Mammary epithelial cell (primary cell): ENCODE data around the gene PDE9A.

Source experiments
- EZH2 ChIP-seq: IDR thresholded peaks from 2 replicates; pipeline ENCODE4 v1.6.1; 2012; ENCODE audit warnings: low read length, inconsistent platforms, borderline replicate concordance
- TF ChIP-seq, protein P1 (sequence below), 2 donors: IDR thresholded peaks in 1 of 2; conservative IDR thresholded peaks in 1 of 2; 2 replicates each; pipeline ENCODE4 v1.5.1; 2011 to 2012; ENCODE audit warnings: inconsistent platforms in 2 of 2, low read length in 2 of 2, mild to moderate bottlenecking in 2 of 2, control low read depth in 1 of 2, low read depth in 1 of 2; ENCODE audit not compliant: insufficient read depth in 1 of 2; ENCODE audit errors: extremely low read depth in 1 of 2

DNA sequence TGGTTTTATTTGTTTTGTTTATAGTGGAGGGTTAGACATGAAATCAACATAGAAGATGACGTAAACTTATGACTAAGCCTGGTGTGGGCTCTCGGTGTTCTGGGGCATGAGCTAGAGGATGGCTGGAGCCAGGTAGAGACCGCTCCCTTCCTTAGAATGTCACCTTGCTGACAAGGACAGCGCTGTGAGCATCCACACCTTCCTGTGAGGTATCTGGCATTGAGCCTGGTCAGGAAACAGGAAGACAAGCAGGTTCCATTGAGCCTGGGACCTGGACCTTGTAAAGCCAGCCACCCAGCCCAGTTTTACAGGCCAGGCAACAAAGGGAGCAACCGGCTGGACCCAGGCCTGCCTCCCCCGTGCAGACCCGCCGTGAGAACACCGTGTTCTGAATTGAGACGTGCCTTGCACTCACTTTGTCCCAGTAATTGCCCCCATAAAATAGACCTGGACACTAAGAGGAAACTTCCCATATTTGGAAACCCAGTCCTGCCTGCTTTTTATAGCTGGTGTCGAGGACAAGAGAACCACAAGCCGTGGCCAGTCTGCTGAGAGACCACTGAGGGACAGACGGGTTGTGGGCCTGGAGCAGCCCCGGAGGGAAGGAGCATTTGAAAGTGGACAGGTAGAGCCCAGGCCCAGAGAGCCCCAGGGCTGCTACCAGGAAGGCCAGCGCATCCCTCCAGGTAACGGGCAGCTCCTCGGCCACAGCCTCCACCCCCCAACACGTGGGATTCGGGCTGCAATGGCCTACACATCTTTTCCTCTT lies 78.0 kb downstream of the PDE9A start:
- no peak for TF ChIP-seq EZH2
- TF ChIP-seq, protein P1, sequence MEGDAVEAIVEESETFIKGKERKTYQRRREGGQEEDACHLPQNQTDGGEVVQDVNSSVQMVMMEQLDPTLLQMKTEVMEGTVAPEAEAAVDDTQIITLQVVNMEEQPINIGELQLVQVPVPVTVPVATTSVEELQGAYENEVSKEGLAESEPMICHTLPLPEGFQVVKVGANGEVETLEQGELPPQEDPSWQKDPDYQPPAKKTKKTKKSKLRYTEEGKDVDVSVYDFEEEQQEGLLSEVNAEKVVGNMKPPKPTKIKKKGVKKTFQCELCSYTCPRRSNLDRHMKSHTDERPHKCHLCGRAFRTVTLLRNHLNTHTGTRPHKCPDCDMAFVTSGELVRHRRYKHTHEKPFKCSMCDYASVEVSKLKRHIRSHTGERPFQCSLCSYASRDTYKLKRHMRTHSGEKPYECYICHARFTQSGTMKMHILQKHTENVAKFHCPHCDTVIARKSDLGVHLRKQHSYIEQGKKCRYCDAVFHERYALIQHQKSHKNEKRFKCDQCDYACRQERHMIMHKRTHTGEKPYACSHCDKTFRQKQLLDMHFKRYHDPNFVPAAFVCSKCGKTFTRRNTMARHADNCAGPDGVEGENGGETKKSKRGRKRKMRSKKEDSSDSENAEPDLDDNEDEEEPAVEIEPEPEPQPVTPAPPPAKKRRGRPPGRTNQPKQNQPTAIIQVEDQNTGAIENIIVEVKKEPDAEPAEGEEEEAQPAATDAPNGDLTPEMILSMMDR (conservative IDR thresholded peaks at IDR 0.05 in 1 of 2, IDR thresholded peaks at IDR 0.05 in 1 of 2; ENCODE audit: extremely low read depth in 1 of 2, insufficient read depth in 1 of 2, low read depth in 1 of 2, low read length in 2 of 2) = no peak
